OCI-LY7 (cell line): ENCODE measurements around the gene VWA5B2.

Experiments used
- CTCF ChIP-seq: fragments of 200-600 bp; sonication (generic); conservative IDR thresholded peaks from 2 replicates; pipeline ENCODE4 v1.5.1; 2014; ENCODE audit warnings: mild to moderate bottlenecking, antibody characterized with exemption, low read length, moderate library complexity, mixed read lengths
- EZH2phosphoT487 ChIP-seq: fragments of 200-600 bp; sonication (generic); IDR thresholded peaks from 2 replicates; pipeline ENCODE4 v1.6.1; 2018; ENCODE audit warnings: low read depth, borderline replicate concordance, mild to moderate bottlenecking, mixed run types, antibody characterized with exemption, low read length, moderate library complexity, mixed read lengths

- TF ChIP-seq CTCF (no peak), EZH2phosphoT487 (no peak)
Measured at GRCh38 chr3:184230603-184231528, 1.5 kb downstream of the VWA5B2 start.
